ENCODE measurements around the gene DMXL1.
A peak's percentile ranks its signal among the peaks of the same experiment; 100 is the strongest.
"Not testable (repeated sequence)": the region's sequence is repeated elsewhere in the genome, so short reads cannot be mapped to it uniquely, and the experiment has no call there.

The DMXL1 gene

DNA sequence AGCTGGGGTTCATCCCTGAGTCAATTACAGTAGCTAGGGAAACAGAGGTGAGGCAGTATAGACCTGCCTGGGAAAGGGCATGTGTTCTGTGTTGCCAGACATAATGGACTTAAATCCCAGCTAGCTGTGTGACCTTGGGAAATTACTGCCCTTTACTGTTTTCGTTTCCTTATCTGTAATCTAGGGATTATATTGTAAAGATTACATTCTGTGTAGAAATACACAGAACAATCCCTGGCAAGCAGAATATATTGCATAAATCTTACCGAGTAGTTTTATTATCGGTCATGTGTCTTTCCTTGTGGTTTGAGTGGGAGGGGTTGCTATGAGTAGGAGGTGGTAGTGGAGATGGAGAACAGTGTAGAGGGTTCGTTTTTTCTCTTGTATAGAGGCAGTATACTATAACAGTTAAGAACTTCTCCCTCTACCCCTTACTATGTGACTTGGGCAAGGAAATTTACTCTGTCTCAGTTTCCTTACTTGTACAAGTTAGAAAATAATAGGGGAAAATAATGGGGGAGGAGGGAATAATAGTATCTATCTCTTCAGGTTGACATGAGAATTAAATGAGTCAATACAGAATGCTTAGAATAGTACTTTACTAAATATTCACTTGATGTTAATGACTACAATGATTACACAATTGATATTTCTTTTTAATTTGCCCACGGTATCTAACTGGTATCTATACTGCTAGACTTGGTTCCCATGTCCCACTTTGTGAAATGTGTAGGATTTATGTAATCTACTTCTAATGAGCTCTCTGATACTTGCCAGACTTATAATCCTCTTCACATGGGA lies 7.1 kb upstream of the DMXL1 start:
- DNase-seq (ENCODE audit: low read depth): peak; percentile 17

DNA sequence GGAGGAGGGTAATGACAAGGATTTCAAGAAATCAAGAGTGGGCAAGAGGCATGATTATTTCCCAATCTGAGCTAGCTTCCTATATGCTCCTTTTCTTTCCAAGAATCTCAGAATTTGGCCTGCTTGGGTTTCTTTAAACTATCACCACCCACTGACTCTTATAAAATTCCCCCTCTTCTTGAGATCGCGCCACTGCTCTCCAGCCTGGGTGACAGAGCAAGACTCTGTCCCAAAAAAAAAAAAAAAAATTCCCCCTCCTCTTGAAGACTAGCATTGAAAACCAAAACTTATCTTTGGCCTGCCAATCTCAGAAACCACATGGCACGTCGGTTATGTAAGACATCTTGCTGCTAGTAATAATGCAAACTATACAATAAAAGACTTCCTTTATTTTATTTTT lies 3.4 kb upstream of the DMXL1 start:
- DNase-seq (ENCODE audit: low read depth): no peak

DNA sequence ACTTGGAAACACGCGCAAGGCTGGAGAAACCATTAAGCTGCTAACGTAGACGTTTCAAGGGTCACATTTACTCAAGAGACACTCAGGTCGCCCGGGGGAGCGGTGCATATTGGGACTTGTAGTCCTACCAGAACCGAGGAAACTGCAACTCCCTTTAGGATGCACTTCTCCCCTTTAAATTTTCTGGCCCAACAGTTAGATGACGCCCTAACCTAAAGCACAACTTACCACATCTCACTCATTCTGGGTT lies 384 bp upstream of the DMXL1 start:
- no peak for DNase-seq (ENCODE audit: low read depth)

DNA sequence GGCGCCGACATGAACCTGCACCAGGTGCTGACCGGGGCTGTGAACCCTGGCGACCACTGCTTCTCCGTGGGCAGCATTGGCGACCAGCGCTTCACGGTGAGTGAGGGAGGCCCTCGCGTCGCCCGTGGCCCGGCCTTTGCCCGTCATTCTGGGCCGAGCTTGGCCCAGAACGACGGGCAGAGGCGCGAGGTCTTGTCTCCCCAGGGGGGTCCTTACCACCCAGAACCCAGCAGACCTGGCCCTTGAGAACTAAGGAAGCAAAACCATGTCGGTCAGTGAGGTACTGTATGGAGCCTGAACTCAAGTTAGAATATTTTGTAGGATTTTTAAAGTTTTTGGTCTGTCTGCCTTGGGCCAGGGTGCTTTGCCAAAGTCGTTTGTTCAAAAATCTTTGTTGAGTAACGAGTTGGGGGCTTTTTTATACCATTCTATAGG lies 691 bp downstream of the DMXL1 start:
- no peak for DNase-seq (ENCODE audit: low read depth)

DNA sequence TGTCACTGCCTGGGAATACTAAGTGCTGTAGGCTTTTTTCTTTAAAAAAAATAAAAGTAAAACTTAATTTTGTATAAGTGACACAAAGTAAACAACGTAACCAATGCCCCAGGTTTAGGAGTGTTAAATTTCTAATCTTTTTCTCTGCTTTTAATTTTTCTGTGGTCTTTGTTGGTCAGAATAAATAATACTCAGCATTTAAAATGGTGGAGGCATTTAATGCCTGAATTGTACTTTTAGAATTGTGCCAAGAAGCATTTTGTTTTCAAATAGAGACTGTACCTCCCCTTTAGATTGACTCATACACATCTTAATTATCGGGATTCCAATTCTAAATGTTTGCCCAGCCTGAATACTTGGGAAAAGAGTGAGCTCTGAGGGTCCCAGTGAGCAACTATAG lies 1.6 kb downstream of the DMXL1 start:
- no peak for DNase-seq (ENCODE audit: low read depth)

DNA sequence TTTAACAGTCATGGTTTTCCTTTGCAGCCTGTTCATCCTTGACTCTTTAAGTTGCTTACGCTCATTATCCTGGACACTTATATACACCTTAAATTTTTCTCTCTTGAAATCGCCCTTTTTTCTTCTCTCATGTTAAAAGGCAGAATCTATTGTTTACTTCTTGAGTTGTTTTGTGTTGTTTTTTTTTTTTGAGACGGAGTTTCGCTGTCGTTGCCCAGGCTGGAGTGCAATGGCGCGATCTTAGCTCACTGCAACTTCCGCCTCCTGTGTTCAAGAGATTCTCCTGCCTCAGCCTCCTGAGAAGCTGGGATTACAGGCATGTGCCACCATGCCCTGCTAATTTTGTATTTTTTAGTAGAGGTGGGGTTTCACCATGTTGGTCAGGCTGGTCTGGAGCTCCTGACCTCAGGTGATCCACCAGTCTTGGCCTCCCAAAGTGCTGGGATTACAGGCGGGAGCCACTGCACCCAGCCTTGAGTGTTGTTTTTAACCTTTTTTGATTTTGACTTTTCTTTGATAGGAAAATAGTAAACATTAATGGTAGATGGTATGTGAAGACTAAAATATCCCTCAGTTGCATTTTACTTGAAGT lies 3.0 kb downstream of the DMXL1 start:
- not testable (repeated sequence) for DNase-seq (ENCODE audit: low read depth)

DNA sequence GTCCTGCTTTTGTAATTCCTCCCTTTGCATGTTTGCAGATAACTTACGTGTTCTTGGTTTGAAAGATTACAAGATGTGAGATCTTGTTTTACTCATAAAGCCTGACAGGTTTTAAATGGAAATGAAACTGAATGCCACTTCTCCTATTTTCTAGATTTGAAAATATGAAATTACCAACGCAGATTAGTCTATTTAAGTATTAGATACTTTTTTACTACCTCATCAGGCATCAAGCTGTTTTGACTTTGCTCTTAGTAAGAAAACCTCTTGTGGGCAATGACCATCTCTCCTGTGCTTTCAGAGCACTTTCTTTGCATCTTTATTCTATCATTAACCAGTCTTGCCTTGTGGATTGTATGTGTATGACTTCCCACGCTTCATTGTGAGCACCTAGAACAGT lies 3.5 kb downstream of the DMXL1 start:
- no peak for DNase-seq (ENCODE audit: low read depth)

DNA sequence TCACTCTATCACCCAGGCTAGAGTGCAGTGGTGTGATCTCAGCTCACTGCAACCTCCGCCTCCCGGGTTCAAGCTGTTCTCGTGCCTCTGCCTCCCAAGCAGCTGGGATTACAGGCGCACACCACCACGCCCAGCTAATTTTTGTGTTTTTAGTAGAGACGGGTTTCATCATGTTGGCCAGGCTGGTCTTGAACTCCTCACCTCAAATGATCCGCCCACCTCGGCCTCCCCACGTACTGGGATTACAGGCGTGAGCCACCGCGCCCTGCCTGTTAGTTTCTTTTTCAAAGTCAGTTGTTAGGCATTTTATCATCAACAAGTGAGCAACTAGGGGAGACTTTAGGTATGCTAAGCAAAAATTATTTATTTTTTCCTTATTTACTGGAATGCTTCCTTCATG lies 4.4 kb downstream of the DMXL1 start:
- DNase-seq (ENCODE audit: low read depth): not testable (repeated sequence)

DNA sequence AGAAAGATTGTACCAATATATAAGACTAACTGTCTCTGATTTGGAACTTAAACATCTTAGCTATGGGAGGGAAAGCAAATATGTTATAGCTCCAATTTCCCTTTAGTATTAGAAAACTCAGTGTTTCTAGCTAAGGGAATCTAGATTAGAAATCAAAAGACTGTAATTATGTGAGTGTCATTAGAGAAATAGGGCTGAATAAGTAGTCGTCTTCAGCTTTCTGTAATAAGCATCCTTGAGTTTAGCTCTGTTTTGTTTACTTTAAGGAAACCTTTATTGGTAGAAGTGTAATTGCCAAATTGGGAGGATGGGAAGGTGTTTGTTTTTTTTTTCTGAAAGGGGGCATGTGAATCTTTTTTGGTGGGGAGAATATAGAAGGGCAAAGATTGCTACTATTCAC lies 5.2 kb downstream of the DMXL1 start:
- no peak for DNase-seq (ENCODE audit: low read depth)

DNA sequence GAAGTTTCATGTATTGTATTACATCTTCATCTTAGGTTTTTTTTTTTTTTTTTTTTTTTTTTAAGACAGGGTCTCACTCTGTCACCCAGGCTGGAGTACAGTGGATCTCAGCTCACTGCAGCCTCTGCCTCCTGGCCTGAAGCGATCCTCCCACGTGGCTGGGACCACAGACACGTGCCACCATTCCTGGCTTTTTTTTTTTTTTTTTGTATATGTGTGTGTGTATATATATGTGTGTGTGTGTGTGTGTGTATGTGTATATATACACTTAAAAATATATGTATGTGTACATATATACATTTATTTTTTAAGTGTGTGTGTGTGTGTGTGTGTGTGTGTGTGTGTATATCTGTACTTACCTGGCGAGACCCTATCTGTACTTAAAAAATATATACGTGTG lies 6.6 kb downstream of the DMXL1 start:
- DNase-seq (ENCODE audit: low read depth): no peak

DNA sequence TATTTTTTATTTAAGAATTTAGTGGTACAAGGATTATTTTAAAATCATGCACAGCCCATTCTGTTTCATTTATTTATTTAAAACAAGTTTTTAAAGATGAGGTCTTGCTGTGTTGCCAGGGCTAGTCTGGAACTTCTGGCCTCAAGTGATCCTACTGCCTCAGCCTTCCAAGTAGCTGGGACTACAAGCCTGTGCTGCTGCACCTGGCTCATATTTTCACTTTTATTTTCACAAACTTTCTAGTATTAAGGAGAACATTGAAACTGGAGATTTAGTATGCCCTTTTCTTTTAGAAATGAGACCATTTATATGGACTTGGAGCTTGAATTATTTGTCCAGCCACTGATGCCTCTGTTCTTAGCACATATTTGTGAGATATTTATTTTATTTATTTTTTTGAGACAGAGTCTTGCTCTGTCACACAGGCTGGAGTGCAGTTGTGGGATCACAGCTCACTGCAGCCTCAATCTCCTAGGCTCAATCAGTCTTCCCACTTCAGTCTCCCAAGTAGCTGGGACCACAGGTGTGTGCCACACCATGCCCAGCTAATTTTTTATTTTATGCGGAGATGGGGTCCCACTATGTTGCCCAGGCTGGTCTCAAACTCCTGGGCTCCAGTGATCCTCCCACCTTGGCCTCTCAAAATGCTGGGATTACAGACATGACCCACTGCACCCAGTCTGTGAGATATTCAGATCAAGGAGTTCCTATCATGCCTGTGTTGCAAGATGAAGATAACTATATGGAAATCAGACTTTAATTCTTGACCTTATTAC lies 7.4 kb downstream of the DMXL1 start:
- no peak for DNase-seq (ENCODE audit: low read depth)

DNA sequence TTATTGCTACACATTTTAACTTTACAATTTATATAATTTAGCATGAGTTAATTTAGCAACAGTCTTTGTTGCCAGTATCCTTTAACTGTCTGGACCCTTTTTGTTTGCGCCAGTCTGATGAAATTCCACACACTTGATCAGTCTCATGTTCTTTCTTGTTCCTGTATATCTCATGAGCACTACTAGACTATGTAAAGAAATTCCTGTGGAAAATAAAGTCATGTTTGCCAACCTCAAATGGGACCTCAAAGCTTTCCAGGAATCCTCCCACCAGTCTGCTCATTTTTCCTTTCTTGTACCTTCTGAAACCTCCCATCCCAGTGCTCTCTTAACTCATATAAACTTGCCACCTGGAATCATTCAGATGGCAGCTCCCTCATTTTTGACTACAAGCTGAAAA lies 8.0 kb downstream of the DMXL1 start:
- peak; percentile 18 for DNase-seq (ENCODE audit: low read depth)

DNA sequence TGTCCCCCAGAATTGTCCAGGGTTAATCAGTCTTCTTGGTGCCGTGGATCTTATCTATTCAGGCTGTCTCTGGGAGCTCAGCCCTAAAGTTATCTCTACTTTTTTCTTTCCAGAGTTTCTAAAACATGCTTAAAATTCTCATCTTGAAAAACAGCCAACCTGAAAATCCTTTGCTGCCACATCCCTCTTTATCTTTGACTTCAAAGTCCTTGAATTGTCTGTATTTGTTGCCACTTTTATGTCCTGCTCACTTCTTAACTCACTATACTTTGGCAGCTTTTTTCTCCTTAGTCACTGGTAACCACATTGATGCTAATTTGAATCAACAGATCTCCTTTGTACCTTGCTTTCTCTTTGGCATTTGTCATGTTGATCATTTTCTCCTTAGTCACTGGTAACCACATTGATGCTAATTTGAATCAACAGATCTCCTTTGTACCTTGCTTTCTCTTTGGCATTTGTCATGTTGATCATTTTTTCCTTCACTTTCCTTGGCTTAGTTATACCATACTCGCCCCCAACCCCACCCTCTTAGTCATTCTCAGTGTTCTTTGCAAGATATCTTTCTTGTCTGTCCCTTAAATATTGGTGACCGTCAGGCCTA lies 8.5 kb downstream of the DMXL1 start:
- peak; percentile 3 for DNase-seq (ENCODE audit: low read depth)

DNA sequence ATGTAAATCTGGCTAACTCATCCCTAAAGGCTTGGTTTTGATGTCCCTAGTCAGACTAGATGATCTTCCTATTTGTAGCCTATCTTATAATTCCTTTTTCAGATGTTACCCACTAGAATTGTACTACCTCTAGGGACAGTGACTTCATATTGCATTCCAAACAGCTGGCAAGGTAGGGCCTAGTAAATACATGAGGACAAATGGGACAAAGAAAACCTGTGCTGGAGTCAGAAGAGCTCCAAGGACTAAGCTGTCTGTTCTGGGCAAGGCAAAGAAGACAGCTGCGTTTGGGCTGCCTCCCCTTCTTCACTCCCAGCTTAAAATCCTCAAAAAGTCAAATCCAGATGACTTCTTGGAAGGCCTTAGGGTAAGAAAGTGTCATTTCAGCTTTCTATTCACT lies 10.0 kb downstream of the DMXL1 start:
- DNase-seq (ENCODE audit: low read depth): no peak

DNA sequence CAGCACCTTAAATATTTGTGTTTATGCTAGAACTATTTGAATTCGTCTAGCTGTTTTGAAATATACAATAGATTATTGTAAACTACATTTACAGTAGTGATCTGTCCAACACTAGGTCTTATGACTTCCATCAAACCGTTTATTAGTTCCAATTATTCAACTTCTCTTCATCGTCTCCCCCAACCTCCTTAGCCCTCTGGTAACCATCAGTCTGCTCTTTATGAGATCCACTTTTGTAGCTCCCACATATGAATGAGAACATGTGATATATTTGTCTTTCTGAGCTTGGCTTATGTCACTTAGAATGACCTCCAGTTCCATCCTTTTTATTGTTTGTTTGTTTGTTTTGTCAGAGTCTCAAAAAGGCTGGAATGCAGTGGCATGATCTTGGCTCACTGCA lies 11.8 kb downstream of the DMXL1 start:
- DNase-seq (ENCODE audit: low read depth): peak; percentile 7

DNA sequence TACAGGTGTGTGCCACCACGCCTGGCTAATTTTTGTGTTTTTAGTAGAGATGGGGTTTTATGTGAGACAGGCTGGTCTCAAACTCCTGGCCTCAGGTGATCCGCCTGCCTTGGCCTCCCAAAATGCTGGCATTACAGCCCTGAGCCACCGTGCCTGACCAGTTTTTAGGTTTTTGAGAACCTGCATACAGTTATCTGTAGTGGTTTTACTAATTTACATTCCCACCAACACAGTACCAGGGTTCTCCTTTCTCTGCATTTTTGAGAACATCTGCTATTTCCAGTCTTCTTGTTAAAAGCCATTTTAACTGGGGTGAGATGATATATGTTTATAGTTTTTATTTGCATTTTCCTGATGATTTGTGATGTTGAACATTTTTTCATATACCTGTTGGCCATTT lies 12.8 kb downstream of the DMXL1 start:
- no peak for DNase-seq (ENCODE audit: low read depth)

DNA sequence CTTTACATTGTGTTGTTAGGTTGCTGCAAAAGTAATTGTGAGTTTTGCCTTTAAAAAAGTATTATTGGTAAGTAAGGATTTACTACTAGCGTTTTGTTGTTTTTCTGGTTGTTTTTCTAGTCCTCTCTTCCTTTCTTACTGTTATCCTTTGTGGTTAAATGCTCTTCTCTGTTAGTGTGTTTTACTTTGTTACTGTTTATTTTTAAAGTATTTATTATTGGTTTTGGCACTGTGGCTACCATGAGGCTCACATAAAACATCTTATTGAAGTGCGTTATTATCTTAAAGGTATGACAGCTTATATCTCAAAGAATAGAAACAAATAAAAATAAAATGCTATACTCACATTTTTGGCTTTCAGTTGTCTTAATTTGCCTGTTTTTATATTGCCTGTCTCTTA lies 17.6 kb downstream of the DMXL1 start:
- DNase-seq (ENCODE audit: low read depth): no peak

DNA sequence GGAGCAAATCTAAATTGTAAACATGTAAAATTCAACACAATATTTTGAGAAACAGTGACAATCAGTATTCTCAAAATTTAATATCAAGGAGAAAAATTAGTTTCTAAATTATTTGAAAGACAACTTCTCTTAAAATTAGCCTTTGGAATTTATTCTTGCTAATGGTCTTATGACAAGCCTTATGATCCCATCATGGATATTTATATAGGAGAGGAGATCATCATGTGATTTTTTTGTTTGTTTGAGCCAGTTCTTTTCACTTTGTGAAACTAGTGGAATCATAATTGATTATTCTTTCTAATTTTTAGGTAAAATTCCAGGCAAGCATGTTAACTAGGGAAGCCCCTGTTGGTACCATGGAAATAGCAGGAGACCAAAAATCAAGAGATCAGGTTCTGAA lies 24.7 kb downstream of the DMXL1 start:
- DNase-seq (ENCODE audit: low read depth): no peak

DNA sequence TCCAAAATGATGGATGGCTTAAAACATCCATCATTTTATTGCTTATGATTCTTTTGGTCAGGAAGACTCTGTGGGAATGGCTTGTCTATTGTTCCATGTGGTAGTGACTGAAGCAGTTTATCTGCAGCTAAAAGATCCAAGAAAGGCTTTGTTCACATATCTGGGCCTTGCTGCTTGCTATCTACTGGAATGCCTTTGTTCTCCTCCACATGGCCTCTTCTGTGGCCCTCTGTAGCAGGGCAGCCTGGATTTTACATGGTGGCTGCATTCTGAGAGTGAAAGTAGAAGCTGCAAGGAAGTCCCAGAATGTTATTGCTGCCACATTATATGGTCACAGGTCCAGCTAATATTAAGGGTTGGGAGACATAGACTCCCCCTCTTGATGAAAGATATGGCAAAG lies 35.1 kb downstream of the DMXL1 start:
- DNase-seq (ENCODE audit: low read depth): no peak

DNA sequence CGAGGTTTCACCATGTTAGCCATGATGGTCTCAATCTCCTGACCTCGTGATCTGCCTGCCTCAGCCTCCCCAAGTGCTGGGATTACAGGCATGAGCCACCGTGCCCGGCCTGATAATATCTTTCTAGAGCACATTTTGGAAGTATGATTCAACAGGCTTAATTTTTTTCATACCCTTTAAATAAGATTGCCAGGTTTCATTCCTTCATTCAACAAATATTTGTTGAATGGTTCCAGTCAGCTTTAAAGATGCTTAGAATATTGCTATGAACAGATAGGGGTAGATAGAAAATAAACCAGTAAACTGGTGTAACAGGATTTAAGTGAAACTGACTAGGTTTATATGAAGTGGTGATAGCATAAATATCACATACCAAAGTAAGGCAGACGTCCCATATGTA lies 41.3 kb downstream of the DMXL1 start:
- no peak for DNase-seq (ENCODE audit: low read depth)

DNA sequence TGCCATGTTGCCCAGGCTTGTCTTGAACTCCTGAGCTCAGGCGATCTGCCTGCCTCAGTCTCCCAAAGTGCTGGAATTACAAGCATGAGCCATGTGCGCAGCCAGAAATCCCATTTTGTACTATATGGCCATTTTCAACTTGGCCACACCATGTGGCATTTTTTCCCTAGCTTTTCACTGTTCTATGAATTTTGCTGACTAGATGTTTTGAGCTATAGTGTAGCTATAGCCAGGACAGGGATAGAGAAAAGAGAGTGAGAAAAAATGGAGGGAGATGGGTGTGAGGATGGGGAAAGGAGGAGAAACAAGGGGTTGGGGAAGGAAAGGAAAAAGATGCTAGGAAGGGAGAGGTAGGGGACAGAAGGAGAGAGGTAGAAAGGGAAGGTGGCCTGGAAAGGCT lies 46.4 kb downstream of the DMXL1 start:
- no peak for DNase-seq (ENCODE audit: low read depth)

DNA sequence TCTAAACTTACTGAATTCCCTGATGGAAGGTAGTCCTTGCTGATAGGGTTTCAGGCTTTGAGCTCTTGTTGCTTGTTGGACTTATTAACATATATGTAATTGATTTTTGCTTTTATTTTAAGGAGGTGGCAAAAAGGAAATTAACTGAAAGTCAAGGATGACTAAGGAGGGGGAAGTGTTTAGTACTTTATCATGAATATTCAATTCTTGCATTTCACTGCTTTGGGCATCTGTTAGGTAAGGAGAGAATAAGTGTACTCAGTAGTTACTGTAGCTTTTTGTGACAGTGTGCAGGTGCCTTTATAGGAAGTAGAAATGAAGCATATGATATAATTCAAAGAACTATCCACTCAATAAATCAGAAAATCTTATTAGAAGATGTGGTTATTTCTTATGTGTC lies 47.1 kb downstream of the DMXL1 start:
- no peak for DNase-seq (ENCODE audit: low read depth)

DNA sequence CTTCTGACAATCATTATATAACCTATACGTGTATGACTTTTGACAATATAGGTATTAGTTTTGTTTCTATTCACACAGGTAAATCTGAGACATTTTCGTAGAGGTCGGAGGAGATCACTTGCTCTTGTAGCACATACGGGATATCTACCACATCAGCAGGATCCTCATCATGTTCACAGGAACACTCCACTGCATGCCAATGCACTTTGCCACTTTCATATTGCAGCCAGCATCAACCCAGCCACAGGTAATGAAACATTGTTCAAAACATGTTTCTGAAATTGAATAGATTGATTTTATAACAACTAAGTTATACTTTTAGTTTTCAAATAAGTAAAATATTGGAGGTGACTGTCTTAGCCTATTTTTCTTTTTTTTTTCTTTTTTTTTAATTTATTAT lies 50.0 kb downstream of the DMXL1 start:
- DNase-seq (ENCODE audit: low read depth): no peak

All from EH (cell line).